ENCODE measurements around the gene KIF18B. TPM values are rescaled to one million over a fixed set of nuclear protein-coding genes. Genes with fewer than 3 reads are reported as not detected.

Gene KIF18B
- total RNA-seq, 1 experiment from 2014 or later: 21.2 TPM

- no peak for DNase-seq (ENCODE audit: low read depth)
- in situ Hi-C loops (cut with HindIII; ENCODE audit: low pct_unique_long_range_greater_than_20kb, low sequenced_read_pairs): no loop called here
These were observed 34.6 kb downstream of the KIF18B start for GRCh38 chr17:44912763-44913544.

DNA sequence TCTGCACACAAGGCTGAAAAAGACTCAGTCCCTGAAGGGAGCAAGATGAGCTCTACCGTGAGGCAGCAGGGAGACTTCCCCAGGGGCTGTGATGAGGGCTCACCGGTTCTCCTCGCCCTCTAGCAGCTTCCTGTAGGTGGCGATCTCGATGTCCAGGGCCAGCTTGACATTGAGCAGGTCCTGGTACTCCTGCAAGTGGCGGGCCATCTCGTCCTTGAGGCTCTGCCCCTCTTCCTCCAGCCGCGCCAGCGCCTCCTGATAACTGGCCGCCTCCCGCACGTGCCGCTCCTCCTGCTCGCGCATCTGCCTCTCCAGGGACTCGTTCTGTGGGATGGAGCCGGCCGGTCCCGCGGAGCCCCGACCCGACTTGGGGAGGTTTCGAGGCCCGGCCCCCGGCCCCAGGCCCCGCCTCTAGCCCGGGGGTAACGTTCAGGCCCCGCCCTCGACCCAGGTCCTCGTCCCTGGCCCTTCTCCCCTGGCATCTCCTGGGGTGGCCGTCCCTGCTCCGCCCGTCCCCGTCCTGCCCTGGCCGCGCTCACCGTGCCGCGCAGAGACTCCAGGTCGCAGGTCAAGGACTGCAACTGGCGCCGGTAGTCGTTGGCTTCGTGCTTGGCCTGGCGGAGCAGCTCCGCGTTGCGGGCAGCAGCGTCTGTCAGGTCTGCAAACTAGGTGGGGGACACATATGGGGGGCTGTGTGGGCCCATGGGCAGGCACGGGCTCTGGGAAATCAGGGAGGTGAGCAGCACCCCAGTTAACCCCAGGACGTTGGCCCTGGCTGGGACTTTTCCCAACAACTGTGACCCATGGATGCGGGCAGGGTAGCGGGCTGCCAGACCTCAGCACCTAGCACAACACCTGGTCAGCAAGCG, 36.2 kb downstream of the KIF18B start:
- in situ Hi-C loops (cut with HindIII; ENCODE audit: low pct_unique_long_range_greater_than_20kb, low sequenced_read_pairs): no loop called here

GRCh38 chr17:44910231-44911106, 37.1 kb downstream of the KIF18B start:
- no peak for DNase-seq (ENCODE audit: low read depth)
- in situ Hi-C loops (cut with HindIII; ENCODE audit: low pct_unique_long_range_greater_than_20kb, low sequenced_read_pairs): no loop called here

More for the DNA sequence above, 36.2 kb downstream of the KIF18B start:
- DNase-seq (ENCODE audit: low read depth): no peak

GRCh38 chr17:44909681-44910144, 37.9 kb downstream of the KIF18B start:
- peak; percentile 58 for DNase-seq (ENCODE audit: low read depth)
- in situ Hi-C loops (cut with HindIII; ENCODE audit: low pct_unique_long_range_greater_than_20kb, low sequenced_read_pairs): no loop called here

GRCh38 chr17:44908761-44909326, 38.7 kb downstream of the KIF18B start:
- in situ Hi-C loops (cut with HindIII; ENCODE audit: low pct_unique_long_range_greater_than_20kb, low sequenced_read_pairs): no loop called here
- DNase-seq (ENCODE audit: low read depth): no peak

GRCh38 chr17:44907729-44908470, 39.7 kb downstream of the KIF18B start:
- DNase-seq (ENCODE audit: low read depth): no peak
- in situ Hi-C loops (cut with HindIII; ENCODE audit: low pct_unique_long_range_greater_than_20kb, low sequenced_read_pairs): no loop called here

DNA sequence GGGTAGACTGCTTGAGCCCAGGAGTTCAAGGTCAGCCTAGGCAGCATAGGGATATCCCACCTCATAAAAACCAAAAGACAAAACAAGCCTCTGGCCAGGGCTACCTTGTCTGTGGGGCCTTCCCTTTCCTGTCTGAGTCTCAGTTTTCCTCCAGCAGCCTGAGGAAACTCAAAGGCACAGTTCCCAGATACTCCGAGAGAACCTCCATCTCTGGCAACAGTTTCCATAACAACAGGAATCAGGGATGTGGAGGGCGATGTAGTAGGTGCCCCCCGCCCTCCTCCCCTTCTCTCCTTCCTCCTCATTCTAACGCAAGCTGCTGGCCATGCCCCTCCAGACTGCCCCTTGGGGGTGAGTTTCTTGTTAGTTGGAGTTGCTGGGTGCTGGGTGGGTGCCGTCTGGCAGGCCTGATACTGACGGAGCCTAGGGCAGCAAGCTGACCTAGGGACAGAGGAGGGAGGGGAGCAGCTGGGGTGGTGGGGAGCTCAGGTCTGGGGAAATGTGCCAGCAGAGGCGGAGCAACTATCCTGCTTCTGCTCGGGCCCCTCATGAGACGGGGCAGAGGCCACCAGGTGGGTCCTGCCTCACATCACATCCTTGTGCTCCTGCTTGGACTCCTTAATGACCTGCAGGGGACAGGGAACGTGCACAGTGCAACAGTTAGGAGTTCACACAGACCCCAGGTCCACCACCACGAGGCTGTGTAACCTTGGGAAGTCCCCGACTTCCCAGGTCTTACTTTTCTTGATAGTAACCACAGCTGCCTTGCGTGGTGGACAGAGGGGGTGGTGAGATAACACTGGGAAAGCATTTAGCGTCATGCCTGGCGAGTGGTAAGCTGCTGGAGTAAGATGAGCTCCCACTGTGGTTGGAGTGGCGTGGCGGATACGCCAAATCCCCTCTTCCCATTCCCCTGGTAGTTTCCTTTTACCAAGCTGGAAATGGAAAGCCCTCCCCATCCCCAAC, 40.5 kb downstream of the KIF18B start:
- DNase-seq (ENCODE audit: low read depth): no peak
- in situ Hi-C loops (cut with HindIII; ENCODE audit: low pct_unique_long_range_greater_than_20kb, low sequenced_read_pairs): no loop called here

DNA sequence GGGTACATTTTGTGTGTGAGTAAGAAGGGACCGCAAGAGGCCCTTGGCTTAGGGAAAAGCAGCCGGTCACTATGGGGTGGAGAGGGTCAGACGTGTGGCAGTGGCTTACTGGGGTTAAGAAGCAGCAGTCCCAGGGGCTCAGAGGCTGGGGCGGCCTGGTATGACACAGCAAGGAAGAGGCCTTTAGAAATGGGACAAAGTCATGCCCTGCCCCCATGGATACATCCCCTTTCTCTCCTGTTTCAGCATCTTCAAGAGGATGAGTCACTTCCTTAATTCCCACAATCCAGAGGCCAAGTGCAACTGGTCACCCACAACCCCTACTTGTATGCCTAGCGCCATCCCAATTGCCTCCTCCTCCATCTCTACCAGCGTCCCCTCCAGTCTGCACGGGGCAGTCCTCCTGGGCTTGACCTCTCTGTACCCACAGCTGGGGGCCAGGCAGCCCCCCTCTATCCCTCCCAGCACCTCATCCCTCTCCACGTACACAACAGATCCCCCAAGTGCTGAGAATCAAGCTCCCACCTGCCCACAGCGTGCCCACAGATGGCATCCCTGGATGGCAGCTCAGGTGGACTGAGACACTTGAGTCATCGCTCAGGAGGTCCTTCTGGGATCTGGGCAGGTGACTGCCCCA, 41.4 kb downstream of the KIF18B start:
- in situ Hi-C loops (cut with HindIII; ENCODE audit: low pct_unique_long_range_greater_than_20kb, low sequenced_read_pairs): no loop called here
- DNase-seq (ENCODE audit: low read depth): peak; percentile 64

DNA sequence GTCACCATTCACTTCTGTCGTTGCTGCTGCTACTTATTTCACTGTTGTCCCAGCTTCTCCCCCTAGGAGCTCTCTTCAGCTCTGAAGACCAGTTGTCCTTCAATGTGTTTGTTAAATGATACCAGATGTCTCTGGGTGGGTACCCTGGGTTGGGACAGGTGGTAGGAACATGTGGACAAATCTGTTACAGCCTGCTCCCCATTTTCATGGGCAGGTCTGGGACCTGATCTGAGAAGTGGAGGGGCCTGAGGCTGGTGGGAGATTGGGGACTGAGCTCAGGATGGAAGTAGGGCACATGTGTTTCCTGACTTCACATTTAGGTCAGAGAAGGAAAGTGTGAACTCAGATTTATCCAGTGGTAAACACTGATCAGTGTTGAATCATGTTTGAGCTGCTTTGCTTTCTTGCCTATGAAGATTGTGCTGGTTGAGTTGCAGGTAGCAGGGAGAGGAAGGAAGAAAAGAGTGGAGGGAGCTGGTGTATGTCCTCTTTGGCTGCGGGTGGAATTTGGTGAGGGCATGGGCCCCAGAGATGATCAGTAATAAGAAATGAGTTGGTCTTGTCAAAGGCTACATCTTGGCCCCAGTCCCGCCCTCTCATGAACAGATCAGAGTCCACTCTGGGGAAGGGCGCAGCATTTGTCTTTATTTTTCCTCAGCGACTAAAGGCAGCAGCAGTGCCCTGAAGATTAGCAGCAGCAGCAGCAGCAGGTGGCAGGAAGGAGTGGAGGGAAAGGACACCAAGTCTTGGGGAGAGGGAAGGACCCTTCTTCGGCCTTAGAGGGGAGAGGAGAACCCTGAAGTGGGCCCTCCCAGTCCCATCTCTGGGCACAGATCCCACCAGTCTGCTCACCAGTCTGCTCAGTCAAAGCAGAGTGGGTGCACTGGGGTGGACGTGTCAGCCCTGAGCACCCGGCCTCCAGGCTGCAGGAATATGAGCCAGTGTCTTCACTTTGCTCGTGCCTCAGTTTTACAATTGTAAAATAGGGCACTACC, 42.3 kb downstream of the KIF18B start:
- in situ Hi-C loops (cut with HindIII; ENCODE audit: low pct_unique_long_range_greater_than_20kb, low sequenced_read_pairs): no loop called here
- no peak for DNase-seq (ENCODE audit: low read depth)

DNA sequence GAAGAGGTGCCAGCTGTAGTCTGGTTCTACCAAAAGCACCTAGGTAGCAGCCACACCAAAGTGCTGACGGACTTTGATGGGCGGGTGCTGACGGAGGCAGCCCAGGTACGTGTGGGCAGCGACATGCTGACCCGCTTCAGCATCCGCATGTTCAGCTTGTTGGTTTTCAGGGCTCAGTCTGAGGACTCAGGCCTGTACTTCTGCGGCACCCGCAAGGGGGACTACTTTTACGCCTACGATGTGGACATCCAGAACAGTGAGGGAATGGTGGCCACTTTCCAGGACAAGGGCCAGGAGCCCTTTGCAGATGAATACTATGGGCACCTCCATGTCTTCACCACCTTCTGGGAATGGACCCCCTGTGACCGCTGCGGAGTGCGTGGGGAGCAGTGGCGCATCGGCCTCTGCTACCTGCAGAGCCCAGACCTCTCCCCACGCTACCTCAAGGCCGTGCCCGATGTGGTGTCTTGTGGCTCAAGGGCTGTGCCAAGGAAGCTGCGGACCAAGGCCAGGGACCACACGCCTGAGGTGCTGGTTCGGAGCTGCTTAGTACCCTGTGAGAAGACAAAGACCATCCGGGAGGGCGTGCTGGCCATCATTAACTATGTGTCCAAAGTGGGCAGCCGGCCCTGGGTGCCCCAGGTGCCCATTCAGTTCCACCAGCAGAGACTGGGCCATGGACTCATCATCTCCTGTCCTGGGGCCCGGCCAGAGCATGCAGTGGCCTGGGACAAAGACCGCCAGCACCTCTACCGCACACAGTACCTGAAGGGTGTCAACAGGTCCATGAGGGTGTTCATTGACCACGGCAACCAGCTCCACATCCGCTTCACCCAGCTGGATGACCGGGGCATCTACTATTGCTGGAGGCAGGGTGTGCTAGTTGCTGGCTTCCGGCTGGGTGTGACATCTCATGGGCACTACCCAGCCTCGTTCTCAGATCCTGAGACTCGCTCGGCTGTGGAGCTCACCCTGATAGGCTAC, 43.3 kb downstream of the KIF18B start:
- in situ Hi-C loops (cut with HindIII; ENCODE audit: low pct_unique_long_range_greater_than_20kb, low sequenced_read_pairs): no loop called here

GRCh38 chr17:44903012-44903685, 44.4 kb downstream of the KIF18B start:
- in situ Hi-C loops (cut with HindIII; ENCODE audit: low pct_unique_long_range_greater_than_20kb, low sequenced_read_pairs): no loop called here
- no peak for DNase-seq (ENCODE audit: low read depth)

More for the DNA sequence above, 43.3 kb downstream of the KIF18B start:
- no peak for DNase-seq (ENCODE audit: low read depth)

- in situ Hi-C loops (cut with HindIII; ENCODE audit: low pct_unique_long_range_greater_than_20kb, low sequenced_read_pairs): no loop called here
- no peak for DNase-seq (ENCODE audit: low read depth)
These were observed 45.3 kb downstream of the KIF18B start for GRCh38 chr17:44902135-44902760.

GRCh38 chr17:44901411-44901921, 46.1 kb downstream of the KIF18B start:
- peak; percentile 79 for DNase-seq (ENCODE audit: low read depth)
- in situ Hi-C loops (cut with HindIII; ENCODE audit: low pct_unique_long_range_greater_than_20kb, low sequenced_read_pairs): no loop called here

All from Caki2 (cell line).